Inflammatory macrophage (primary cell): Measurements from ENCODE around the gene SPPL3.

Source experiments
- DNase-seq, 2 donors: peaks; one replicate each; pipeline ENCODE4 v3.0.0-alpha.2; 2020 to 2022

SPPL3 gene

DNA sequence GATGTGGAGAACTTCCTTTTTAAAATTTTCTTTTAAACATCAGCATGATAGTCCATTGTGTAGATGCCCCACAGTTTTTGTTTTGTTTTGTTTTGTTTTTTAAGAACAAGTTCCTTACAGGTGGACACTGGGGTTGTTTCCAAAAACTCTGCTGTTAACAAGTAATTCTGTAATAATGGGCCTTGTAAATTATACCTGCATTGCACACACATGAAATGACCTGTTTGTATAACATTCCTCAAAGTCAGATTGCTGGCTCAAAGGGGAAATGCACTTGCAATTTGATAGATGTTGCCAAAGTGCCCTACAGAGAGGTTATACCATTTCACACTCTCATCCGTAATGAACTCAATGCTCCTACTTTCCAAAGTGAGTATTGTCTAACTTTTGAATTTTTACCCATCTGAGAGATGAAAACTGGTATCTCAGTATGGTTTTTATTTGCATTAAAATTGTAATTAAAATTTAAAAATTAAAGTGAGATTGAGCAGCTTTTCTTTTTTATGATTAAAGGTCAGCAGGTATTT lies 89.2 kb downstream of the SPPL3 start:
- no peak for DNase-seq

DNA sequence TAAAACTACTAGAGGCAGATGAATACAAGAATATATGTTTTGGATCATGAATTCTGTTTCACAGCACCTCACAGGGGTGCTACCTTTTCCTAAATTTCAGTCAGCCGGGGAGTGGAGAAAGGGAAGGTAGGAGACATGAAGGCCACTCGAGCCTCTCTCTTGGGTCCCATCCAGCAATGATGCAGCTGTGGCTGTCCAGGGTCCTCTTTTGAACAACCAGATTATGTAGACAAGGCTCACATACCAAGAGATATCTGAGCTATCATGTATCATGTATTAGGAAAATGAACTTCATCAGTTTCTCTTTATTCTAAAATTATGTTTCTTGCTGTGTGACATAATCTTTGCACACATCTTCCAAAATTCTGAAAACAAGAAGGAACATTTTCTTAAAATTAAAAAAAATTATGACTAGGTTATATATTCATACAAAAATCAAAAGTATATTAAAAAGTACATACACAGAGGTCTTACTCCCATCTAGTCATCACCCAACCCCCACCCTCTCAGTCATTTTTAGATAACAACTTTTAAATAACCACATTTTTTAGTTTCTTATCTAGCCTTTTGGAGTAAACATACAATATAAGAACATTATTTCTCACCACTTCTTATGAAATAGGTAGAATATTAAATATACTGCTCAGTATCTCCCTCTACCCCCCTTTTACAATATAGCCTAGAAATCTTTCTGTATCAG lies 89.8 kb downstream of the SPPL3 start:
- no peak for DNase-seq

DNA sequence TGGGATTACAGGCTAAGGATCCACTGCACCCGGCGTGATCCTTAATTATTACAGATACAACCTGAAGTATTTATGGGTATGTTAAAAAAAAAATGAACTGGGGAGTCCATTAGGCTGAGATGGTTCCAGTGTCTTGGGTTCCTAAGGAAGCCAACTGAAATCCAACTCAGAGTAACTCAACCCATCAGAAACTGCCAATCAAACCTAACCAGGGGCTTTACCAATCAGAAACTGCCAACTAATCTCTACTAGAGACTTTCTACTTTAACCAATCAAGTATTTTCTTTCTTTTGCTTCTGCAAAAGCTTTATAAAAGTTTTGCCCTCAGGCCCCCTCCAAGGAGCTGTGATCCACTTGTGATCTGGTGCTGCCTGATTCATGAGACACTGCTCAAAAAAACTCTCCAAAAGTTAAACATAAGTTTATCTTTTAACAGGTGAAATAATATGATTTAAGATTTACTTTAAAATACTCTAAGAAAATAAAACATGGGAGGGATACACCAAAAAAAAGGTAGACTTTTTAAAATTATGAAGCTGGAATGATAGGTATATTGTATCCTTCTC lies 90.5 kb downstream of the SPPL3 start:
- DNase-seq, result no peak

DNA sequence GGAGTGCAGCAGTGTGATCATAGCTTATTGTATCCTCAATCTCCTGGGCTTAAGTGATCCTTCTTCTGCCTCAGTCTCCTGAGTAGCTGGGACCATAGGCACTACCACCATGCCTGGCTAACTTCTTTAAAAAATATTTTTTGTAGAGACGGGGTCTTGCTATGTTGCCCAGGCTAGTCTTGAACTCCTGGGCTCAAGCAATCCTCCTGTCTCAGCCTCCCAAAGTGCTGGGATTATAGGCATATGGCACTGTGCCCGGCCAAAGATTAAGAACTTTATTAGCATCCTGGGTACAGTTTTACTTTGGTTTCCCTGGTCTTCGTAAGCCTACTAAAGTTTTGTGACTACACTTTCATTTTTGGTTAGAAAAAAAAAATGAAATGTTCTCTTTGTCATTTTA lies 94.1 kb downstream of the SPPL3 start:
- no peak for DNase-seq

DNA sequence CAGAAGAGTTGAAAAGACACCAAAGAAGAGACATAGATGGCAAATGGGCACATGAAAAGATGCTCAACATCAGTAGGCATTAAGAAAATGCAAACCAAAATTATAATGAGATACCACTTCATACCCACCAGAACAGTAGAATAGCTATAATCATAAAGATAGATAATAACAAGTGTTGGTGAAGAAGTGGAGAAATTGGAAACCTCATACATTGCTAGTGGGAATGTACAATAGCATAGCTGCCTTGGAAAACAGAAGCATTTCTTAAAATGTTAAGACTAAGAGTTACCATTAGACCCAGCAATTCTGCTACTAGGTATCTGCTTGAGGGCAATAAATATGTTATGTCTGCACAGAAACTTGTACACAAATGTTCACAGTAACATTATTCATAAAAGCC lies 99.7 kb downstream of the SPPL3 start:
- no peak for DNase-seq

DNA sequence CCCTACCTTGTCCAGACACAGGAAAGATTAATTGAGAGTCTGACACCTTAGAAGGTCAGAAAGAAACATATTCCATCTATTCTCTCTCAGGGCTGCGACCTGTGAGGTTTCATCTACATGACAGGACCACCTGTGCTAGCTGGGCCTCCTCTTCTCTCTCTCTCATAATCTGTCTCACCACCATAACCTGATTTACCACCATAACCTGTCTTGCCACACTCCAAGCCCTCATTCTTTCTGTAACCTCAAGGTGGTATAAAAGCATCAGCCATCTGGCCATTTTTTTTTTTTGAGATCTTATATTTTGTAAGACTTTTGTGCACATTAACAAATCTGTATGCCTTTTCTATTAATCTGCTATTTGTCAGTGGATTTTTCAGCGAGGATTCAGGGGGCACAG lies 103.0 kb downstream of the SPPL3 start:
- no peak for DNase-seq

DNA sequence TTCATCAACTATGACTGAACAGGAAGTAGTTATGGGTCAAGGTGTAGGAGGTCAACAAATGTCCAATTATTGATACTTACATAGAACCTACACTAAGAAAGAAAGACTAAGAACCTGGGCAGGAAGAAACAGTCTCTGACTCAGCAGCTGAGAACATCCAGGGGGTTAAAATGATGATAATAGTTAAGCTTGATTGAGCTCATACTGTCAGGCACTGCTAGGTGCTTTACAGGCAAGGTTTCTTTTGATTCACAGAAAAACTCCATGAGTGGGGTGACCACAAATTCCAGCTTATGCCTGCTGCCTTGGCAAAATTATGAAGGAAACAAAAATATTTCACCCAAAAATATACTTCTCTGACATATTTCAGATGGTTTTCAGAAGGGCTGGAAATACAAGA lies 103.5 kb downstream of the SPPL3 start:
- DNase-seq, result no peak

DNA sequence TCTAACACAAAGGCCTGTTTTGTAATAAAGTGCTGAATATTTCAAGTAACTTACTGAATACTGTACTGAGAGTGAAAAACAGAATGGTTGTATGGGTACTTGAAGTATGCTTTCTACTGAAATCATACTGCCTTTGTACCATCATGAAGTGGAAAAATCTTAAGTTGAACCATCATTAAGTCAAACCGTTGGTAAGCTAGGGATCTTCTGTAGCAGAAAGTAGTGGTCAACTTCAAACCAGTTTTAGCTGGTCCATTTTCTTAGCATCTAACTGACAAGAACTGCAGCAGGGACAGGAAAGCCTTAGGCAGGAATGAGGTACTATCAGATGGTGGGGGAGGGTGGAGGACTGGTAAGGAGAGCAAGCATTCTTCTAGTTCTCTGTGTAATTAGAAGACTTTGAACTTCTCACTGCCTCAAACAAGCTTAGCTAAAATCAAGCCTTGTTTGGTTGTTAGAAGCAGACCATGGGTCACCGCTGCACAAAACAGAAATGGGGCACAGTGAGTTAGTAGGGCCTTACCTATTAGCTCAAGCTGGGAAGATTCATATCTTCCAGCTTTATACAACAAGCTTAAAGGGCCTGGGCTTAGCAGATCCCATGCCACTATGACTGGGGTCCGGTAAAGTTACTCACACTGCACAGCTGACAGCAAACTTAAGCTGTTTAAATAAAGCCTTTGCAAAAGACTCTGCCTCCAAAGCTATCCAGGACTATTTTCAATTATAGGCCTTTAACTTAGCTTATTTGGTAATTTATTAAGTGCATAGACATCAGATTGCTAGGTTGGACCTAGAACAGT lies 104.7 kb downstream of the SPPL3 start:
- DNase-seq, result no peak

DNA sequence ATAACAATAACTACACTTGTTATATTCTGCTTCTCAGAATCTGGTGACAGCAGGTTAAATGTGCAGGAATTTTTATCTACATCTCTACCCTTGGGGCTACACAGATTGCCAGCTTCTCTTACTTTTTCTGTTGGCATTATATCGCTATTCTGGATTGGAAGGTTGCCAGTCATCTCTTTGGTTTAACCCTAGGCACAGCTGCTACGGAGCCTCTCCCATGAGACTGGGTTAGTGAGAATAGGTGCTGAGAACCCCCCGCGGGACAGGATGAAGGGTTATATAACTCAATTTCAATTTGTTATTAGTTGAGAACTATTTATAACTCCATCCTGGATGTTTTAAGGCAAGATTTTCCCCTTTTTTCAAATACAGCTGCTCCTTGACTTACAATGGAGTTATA lies 105.5 kb downstream of the SPPL3 start:
- no peak for DNase-seq

DNA sequence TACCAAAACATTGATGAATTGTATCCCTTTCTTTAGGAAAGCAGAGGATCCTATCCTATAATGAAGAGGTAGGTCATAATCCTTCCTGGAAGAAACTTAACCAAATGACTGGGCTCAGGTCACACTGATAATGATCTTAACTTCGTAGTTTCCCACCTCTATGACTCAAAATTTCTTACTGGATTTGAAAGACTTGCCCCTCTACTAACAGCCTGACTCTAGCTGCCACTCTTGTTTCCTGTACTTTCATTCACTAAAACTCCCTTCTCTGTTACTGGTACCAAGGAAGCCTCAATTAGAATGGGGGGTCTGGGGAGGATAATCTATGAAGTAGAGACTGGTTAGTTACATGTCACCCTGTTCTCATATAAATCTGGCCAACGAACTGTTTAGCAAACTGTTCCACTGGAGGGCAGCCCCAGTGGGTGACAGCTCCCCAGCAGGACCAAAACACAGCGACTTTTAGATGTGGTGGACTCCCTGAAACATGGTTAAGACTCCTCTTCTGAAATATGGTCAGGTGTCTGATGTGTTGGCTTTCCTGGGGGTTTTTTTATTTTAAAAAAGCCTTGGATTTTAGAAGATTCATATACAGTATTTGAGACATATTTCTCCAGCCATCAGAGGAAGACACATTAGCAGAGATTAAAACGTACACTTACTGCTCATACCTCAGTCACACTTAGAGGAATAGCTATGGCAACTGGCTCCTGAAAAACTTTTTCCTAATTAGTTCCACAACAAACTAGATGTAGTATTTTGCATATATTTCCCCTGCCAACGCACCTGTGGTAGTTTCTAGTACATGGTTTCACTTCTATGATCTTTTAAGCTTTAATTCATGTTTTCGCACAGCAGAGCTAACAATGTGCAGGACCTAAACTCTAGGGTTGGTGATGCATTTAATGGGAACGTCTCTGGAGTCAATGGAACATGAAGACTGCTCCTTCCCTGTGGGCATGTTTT lies 106.2 kb downstream of the SPPL3 start:
- no peak for DNase-seq

DNA sequence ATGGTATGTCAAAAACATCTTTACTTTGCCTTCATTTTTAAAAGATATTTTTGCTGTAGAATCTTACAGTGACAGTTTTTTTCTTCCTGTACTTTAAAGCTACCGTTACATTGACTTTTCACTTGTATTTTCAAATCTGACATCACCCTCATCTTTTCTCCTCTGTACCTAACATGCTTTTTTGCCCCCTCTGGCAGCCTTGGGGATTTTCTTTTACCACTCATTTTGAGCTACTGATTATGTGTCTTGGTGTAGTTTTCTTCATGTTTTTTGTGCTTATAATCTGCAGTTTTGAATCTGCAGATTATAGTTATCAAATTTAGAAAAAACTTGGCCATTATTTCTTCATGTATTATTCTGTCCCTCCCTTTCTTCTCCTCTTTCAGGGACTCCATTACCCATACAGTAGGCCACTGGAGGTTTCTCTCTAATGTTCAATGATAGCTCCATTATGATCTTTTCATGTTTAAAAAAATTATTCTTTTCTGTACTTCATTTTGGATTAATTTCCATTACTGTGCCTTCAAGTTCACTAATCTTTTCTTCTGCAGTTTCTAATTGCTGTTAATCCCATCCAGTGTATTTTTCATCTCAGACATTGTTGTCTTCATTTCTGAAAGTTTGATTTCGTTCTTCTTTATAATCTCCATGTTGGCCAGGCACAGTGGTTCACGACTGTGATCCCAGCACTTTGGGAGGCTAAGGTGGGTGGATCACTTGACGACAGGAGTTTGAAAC lies 108.5 kb downstream of the SPPL3 start:
- no peak for DNase-seq

DNA sequence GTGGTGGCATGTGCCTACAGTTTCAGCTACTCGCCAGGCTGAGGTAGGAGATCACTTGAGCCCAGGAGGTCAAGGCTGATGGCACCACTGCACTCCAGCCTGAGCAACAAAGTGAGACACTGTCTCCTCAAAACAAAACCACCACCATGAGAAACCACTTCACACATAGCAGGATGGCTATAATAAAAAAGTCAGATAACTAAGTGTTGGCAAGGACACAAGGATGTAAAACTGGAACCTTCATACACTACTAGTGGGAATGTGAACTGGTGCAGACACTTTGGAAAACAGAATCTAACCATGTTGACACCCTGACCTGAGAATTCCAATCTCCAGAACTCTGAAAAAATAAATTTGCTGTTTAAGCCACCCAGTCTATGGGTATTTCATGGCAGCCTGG lies 110.8 kb downstream of the SPPL3 start:
- DNase-seq, result no peak

DNA sequence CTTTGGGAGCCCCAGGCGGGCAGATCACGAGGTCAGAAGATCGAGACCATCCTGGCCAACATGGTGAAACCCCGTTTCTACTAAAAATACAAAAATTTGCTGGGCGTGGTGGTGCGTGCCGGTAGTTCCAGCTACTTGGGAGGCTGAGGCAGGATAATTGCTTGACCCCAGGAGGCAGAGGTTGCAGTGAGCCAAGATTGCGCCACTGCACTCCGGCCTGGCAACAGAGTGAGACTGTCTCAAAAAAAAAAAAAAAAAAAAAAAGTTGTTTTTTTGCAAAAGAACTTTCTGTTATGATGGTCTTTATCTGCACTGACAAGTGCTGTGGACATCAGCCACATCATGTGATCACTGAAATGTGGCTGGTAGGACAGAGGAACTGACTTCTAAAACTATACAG lies 111.7 kb downstream of the SPPL3 start:
- DNase-seq, result peak in 1 of 2 donors; percentile 7

DNA sequence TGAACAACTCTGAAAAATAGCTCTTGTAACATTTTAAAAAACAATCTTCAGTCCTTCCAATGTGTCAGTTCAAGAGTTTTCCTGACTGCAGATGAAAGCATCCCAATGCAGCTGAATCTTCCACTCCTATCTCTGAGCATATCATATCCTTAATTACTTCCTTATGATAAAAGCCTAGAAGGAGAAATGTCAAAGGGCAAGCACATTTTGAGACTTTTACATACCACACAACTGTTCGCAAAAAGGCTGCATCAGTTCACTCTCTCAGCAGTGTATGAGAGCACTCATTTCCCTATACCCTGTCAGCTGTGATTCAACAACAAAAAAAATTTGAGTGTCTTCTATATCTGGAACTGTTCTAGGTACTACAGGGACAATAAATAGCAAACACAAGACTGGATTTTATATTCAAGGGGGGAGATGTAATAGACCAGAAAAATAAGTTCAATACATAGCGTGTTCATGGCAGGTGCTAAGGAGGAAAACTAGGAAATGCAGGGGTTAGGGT lies 112.4 kb downstream of the SPPL3 start:
- no peak for DNase-seq

DNA sequence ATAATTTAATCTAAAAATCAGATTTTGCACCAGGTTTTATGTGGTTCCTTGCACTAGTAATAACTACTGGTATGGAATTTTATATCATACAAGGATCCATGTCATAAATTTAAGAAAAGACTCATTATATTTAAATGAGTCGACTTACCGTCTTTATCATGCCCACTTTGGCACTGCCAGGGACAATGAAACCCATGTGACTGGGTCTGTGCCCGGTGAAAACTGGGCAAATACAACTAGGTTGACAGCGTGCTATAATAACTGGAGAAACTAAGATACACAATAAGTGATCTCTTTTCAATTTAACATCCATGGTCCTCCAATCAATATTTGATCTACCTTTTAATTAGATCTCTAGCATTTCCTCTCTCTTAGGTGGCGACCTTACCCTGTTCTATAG lies 114.0 kb downstream of the SPPL3 start:
- DNase-seq, result no peak

DNA sequence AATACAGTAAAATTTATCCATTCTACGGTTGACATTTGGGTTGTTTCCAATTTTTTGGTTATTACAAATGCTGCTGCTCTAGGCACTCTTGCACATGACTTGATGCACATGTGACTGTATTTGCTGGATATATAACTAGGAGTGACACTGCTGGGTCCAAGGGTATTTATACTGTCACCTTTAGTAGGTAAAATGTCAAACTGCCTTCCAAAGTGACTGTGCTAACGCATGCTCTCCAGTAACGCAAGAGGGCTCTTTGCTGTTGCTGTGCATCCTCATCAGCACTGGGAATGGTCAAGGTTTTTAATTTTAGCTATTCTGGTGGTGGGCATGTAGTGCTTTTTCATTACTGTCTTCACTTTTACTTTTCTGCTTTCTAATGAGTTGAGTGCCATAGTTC lies 116.3 kb downstream of the SPPL3 start:
- no peak for DNase-seq

DNA sequence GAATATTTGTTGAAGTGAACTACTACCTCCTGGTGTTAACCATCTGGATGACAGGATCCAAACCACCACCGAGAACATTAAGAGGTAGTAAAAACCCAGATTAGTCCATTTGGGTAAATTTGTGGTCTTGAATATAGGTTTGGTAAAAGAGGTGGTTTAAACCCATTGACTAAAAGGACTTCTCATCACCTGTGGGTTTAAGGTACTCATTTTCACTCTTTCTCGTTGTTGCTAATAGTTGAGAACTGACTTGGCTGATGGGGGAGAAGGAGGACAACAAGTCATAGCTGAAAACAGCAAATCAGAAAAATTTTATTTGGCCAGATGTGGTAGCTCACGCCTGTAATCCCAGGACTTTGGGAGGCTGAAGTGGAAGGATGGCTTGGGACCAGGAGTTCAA lies 119.4 kb downstream of the SPPL3 start:
- no peak for DNase-seq

DNA sequence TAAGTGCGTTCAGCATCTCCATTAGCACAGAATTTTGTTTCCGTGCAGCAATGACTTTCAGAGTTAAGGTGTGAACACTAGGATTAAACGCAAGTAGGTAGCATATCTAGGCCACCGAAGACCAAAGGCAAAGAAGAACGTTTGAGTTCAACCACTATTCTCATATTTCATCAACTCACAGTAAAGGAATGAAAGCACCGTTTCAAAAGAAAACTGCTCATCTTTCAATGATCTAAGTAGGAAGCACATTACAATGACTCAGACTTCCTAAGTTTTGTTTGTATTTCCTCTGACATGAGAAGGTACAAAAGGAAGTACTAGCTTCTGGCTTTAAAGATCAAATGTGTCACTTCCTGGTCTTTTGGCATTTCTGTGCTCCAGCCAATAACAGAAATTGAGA lies 121.0 kb downstream of the SPPL3 start:
- DNase-seq, result peak; percentile 26 to 52

DNA sequence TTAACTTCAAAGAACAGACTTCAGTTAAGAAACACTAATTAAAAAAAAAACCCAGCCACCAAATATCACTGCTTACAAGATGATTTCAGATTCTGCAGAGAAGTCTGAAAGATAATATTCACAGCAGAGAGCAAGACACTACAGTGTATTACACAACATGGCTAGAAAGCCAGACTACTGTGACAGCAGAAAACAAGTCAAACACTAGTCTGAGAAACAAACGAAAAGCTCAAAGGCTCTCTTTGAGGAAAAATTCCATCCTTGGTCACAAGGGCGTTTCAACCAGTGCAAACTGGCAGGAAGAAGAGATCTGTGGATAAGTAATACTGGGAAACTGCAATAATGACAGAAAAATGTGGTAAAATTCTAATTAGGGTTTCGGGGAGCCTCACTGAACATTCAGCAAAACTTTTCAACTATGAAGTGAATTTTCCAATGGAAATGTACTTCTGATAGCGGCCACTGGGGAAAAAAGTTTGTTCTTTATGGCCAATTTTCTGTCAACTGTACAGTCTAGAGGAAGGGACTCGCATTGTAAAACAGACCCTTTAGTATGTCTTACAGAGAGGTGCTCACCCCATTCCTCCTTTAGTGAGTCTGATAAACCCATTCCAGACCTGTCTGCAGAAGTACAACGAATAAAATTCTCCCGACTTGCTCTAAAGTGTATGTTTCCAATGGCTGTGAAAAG lies 128.2 kb downstream of the SPPL3 start:
- DNase-seq, result no peak

DNA sequence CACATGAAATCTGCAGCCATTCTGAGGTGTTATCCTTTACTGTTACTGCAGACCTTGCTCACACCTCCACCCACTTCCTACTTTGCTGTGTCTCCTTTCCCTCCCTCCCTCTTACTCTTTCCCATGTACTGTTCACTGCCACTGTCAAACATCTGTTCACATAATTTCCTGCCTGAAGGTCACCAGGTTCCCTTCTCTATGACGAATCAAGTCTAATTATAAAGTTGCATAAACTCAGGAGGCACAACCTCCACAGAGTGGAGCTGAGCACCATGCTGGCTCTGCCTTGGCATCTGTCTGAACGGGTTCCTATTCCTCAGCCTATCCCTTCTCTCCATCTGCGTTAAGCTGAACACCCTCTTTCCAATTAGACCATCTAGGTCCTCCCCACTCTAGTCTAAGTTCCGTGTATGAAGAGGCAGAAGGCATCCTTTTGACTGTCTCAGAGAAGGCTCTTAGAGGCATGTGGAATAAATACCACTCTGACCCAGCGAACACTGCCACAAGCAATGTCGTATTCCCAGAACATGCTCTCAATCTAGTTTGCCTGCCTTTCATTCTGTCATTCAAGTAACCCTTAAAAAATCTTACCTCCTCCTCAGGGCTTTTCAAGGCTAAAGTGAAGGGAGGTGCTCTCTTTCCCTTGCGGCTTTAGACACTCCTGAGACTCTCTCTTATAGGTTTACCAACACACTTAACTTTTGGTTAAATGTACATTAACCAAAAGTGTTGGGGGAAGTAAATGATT lies 129.8 kb downstream of the SPPL3 start:
- DNase-seq, result no peak
